DMS53 treated with DMSO at 0.1 percent for 48 hours (cell line): Measurements from ENCODE around the gene KAZN.

ENCODE experiments used
- DNase-seq: peaks from one replicate; lab custom pipeline; 2025; ENCODE audit not compliant: unreplicated experiment; lab: John Stamatoyannopoulos, UW

Gene KAZN

DNA sequence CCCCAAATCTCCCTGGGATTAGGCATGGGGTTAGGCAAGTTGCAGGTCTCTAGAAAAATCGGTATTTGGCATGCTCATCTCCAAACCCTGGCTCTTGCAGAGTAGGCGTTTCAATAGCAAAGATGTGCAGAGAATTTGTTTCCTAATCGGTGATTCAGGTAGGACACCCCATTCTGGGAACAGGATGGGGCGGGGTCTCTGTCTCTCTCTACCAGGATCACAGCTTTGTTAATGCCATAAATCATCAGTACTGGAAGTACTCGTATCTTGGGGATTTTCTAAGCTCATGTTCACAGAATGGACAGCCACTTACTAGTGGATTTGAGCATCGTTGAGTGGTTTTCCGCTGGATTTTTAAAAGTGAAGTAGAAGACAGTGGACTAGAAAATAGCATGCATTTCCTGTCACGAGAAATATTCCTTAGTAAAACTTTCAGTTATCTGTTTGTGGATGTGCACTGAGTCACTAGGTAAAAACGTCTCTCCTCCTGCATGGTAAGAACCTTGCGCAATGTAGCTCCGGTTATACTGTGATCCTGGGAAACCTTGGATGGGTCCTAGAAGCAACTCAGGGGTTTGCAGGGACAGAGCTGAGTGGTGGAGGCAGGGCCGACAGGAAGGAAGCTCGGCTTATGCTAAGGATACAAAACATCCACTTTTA lies 560.2 kb downstream of the KAZN start:
- DNase-seq, result no peak

DNA sequence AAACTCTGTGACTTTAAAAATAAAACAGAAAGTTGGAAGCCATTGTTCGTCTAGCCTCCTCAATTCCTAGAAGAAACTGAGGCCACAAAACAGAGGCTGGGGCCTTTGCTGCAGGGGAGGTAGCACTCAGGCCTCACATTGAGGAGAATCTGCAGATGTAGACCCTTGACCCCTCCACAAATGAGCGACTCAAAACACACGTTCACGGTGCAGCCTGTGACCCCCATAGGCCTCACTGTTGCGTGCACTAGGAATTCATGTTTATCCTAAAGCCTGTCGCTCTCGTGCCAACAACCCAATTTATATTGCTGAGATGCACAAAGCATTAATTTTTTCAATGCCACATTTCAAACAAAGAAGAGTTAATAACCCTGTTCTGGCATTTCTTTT lies 560.7 kb downstream of the KAZN start:
- no peak for DNase-seq

DNA sequence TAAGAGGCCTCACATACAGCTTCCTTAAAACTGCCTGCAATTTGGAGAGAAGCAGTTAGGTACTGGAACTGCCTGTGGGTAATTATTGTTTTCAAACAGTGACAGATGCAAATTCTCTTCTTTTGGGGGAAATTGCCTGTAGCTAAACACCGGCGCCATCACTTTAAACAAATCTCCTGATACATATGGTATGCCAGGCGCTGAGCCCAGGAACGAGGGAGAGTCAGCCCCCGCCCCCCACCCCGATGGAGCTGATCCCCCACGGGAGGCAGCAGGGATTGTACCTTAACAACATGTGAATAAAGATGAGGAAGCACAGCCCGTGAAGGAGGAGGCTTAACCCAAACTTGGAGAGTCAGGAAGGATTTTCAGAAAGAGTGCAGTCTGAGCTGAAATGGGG lies 562.1 kb downstream of the KAZN start:
- DNase-seq, result no peak

GRCh38 chr1:15167386-15167785 lies 568.9 kb downstream of the KAZN start:
- DNase-seq, result no peak
